K562 (cell line): ENCODE measurements around the gene CHD6. TPM values are rescaled to one million over a fixed set of nuclear protein-coding genes. Genes with fewer than 3 reads are reported as not detected.

Experiments
- ATAC-seq: fragments of 200-7000 bp; cut with Tn5 transposase; 3 replicates; pipeline ENCODE4 v1.9.1; 2020; ENCODE audit warnings: moderate library complexity
- BruUV-seq: library from RNA; stranded (reverse); fragments of 400-500 nt; replicated peaks from 2 replicates; lab custom pipeline; 2021; lab: Mats Ljungman, UMichigan
- CTCF ChIA-PET: fragments of 300-600 bp; formaldehyde crosslinking; extraction: SDS; loops from one replicate; lab custom pipeline; 2021; ENCODE audit warnings: low intra/inter-chr PET ratio; lab: Yijun Ruan, JAX
- POLR2A ChIA-PET: fragments of 300-600, 350-650 bp; sonication (Branson Sonifier 250); formaldehyde crosslinking; extraction: SDS; loops from one replicate; lab custom pipeline; 2021; ENCODE audit warnings: antibody characterized with exemption, inconsistent platforms; lab: Yijun Ruan, JAX
- DNase-seq, 4 experiments: peaks; one replicate each; pipeline versions ENCODE4 v3.0.0 to v3.0.0-alpha.2; 2011 to 2018; ENCODE audit warnings: low spot score in 3 of 4, mixed read lengths in 3 of 4; ENCODE audit errors: extremely low read depth in 1 of 4
- FAIRE-seq: peaks from 2 replicates; lab custom pipeline; 2011; peaks lifted over from hg19 to GRCh38; lab: Jason Lieb, UNC
- H2AFZ ChIP-seq: 2 replicates; pipeline ENCODE4 v1.6.0; 2011; ENCODE audit warnings: low read depth, low read length, control low read depth, inconsistent platforms
- H3K27ac ChIP-seq: fragments of 200-600 bp; 3 replicates; pipeline ENCODE4 v1.8.0; 2011; ENCODE audit warnings: low read depth, mild to moderate bottlenecking, control low read depth, inconsistent platforms, low read length, moderate library complexity, mixed read lengths; ENCODE audit errors: extremely low read depth
- H3K27me3 ChIP-seq, 2 experiments: fragments of 300-600 bp in 1 of 2; 2 replicates in 1 of 2; 3 replicates in 1 of 2; pipeline versions ENCODE4 v1.6.0 to v1.8.0; 2011; ENCODE audit warnings: inconsistent platforms in 2 of 2, low read length in 2 of 2, mild to moderate bottlenecking in 1 of 2, mixed read lengths in 1 of 2, moderate library complexity in 1 of 2; ENCODE audit not compliant: control insufficient read depth in 2 of 2, insufficient read depth in 2 of 2
- H3K36me3 ChIP-seq: fragments of 300-600 bp; 3 replicates; pipeline ENCODE4 v1.8.0; 2011; ENCODE audit warnings: mild to moderate bottlenecking, low read length, inconsistent platforms; ENCODE audit not compliant: control insufficient read depth, insufficient read depth
- H3K4me1 ChIP-seq, 2 experiments: fragments of 200-600 bp in 1 of 2; replicated peaks in 1 of 2; 2 replicates in 1 of 2; 3 replicates in 1 of 2; pipeline versions ENCODE4 v1.5.1 to v1.8.0; 2011; ENCODE audit warnings: inconsistent platforms in 2 of 2, low read length in 2 of 2, mild to moderate bottlenecking in 1 of 2, mixed read lengths in 1 of 2, moderate library complexity in 1 of 2; ENCODE audit not compliant: control insufficient read depth in 2 of 2, insufficient read depth in 2 of 2
- H3K4me2 ChIP-seq: 2 replicates; pipeline ENCODE4 v1.6.1; 2011; ENCODE audit warnings: low read length, control low read depth, inconsistent platforms, mixed read lengths; ENCODE audit not compliant: insufficient read depth
- H3K4me3 ChIP-seq: fragments of 200-600 bp; sonication (generic), shearing (Covaris generic); 2 replicates; pipeline ENCODE4 v1.5.1; 2016; ENCODE audit warnings: control low read depth, inconsistent platforms
- H3K79me2 ChIP-seq: fragments of 200-600 bp; 3 replicates; pipeline ENCODE4 v1.8.0; 2011; ENCODE audit warnings: low read length, inconsistent platforms; ENCODE audit not compliant: control insufficient read depth, insufficient read depth
- H3K9ac ChIP-seq, 2 experiments: 2 replicates each; pipeline versions ENCODE4 v1.6.0 to v1.6.1; 2011; ENCODE audit warnings: low read depth in 2 of 2, low read length in 2 of 2, control low read depth in 1 of 2, inconsistent platforms in 1 of 2, mild to moderate bottlenecking in 1 of 2, mixed read lengths in 1 of 2; ENCODE audit not compliant: insufficient read depth in 1 of 2
- H3K9me1 ChIP-seq: one replicate; pipeline ENCODE4 v1.6.0; 2011; ENCODE audit warnings: inconsistent platforms, mild to moderate bottlenecking, low read length, moderate library complexity; ENCODE audit not compliant: control insufficient read depth, insufficient read depth
- H3K9me3 ChIP-seq: replicated peaks from 2 replicates; pipeline ENCODE4 v1.5.1; 2011; ENCODE audit warnings: low read depth, low read length, inconsistent platforms; ENCODE audit not compliant: control insufficient read depth, insufficient read depth
- H4K20me1 ChIP-seq: replicated peaks from 2 replicates; pipeline ENCODE4 v1.6.1; 2011; ENCODE audit warnings: low read length, inconsistent platforms, mixed read lengths; ENCODE audit not compliant: control insufficient read depth, insufficient read depth
- EGR1 ChIP-seq: fragments of 450-650 bp; conservative IDR thresholded peaks from 2 replicates; pipeline ENCODE4 v1.6.1; 2017; ENCODE audit warnings: mild to moderate bottlenecking
- NCOA2 ChIP-seq, 2 experiments: fragments of 450-650 bp; IDR thresholded peaks; 2 replicates each; pipeline ENCODE4 v1.6.1; 2018; ENCODE audit warnings: mild to moderate bottlenecking in 2 of 2, moderate library complexity in 1 of 2; ENCODE audit not compliant: partially characterized antibody in 2 of 2
- NFIC ChIP-seq: fragments of 450-650 bp; IDR thresholded peaks from 2 replicates; pipeline ENCODE4 v1.6.1; 2017; ENCODE audit warnings: mild to moderate bottlenecking, inconsistent platforms
- NRF1 ChIP-seq, 2 experiments: fragments of 450-650 bp; IDR thresholded peaks in 1 of 2; conservative IDR thresholded peaks in 1 of 2; 2 replicates each; pipeline ENCODE4 v1.6.1; 2014; ENCODE audit warnings: mild to moderate bottlenecking in 2 of 2
- ZNF124 ChIP-seq: sonication (generic); formaldehyde crosslinking; IDR thresholded peaks from 2 replicates; pipeline ENCODE4 v1.8.1; 2022; ENCODE audit warnings: missing genetic modification reagents
- WGBS: fragments of 100-300 bp; shearing (Covaris generic); methylation state at CpG from one replicate; pipeline ENCODE4 v1.1.6; 2016; ENCODE audit warnings: low coverage, mixed read lengths; ENCODE audit not compliant: insufficient coverage; ENCODE audit errors: missing lambda C conversion rate; 5-methylcytosine and 5-hydroxymethylcytosine counted together
- in situ Hi-C: fragments of 300-500 bp; cut with MboI; formaldehyde crosslinking; loops from 4 replicates; pipeline ENCODE4 v1.15.0; 2018; ENCODE audit warnings: inconsistent platforms, mixed read lengths
- intact Hi-C: fragments of 100-400 bp; cut with micrococcal nuclease; formaldehyde crosslinking; loops from 2 replicates; pipeline ENCODE4 v1.14.2; 2022
- polyA plus RNA-seq, 8 experiments: library from polyadenylated mRNA; depleted of rRNA in 4 of 8; stranded (reverse) in 5 of 8; unstranded in 3 of 8; fragments of >200 nt; fragmentation: Nextera tagmentation in 2 of 8; fragmentation: Illumina TruSeq in 1 of 8; extraction: Ambion mirVana in 2 of 8; extraction: Trizol in 1 of 8; gene quantifications; 2 replicates each; pipeline versions ENCODE4 v1.2.1 to v1.2.3, GENCODE V29; 2011 to 2014; ENCODE audit warnings: inconsistent platforms in 1 of 8, missing spikeins in 1 of 8
- total RNA-seq, 7 experiments: library from RNA; depleted of rRNA in 6 of 7; stranded (reverse); fragments of >200 nt in 6 of 7; fragmentation: Illumina TruSeq in 2 of 7; extraction: Trizol in 2 of 7; gene quantifications; 2 replicates each; pipeline versions ENCODE4 v1.2.1 to v1.2.3, GENCODE V29; 2011 to 2021; ENCODE audit warnings: low replicate concordance in 1 of 7
- TF ChIP-seq, protein P1 (sequence below): fragments of 450-650 bp; IDR thresholded peaks from one replicate; pipeline ENCODE4 v1.6.1; 2018; ENCODE audit warnings: mild to moderate bottlenecking, moderate library complexity; ENCODE audit not compliant: partially characterized antibody

CHD6 gene
- total and polyA plus RNA-seq, 9 of the 15 experiments (the other 6 are each of a cell fraction or from before 2014, with no cell fraction given) = 3.9 to 24.2 (median 12.8) TPM

DNA sequence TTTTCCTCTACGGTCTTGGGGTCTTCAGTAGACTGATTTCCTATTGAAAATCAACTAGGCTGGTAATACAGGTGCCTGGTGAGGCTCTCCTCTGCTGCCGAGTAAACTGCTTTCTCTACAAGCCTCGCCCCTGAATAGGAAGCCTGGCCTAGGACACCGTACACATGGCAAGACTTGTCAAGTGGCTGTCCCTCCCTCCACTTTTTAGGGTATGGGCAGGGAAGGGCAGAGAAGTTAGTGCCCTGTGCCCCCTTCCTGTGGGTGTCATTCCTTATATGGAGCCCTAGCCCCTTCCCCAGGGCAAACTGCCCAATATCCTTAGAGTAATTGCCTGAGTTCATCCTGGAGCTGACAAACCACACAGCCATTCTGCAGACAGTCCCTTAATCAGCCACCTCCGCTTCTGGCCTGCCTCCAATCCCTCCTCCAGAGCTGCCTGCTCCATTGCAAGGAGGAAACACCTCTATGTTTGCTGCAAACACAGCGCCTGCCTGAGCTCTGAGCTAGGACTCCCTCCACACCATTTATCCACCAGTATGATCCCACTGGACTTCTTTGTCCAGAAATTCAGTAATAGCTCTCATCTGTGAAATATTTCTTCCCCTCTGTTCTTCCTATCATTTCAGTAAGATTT lies 93.1 kb downstream of the CHD6 start:
- ChIA-PET CTCF (no interaction called here), POLR2A (interaction anchor here (1.0 to 2.8 kb wide), 3 partner anchors 8 to 15 kb away, joined by 3 to 15 read pairs (median 7); no protein-coding TSS in a partner anchor)
- Histone ChIP-seq H3K36me3 (peaks cover 3% of the 10 kb centered on the region; the same call in 2 of the 3 replicates), H3K9ac (peak overlapping the region in 1 of 2 experiments; percentile 69; a peak in 1 of 4 replicates), H4K20me1 (no peaks in the 10 kb centered on the region), H3K27me3 (no peaks in the 10 kb centered on the region), H3K9me1 (no peaks in the 10 kb centered on the region), H3K9me3 (no peaks in the 10 kb centered on the region), H3K79me2 (peaks cover 17% of the 10 kb centered on the region), H3K4me2 (peak overlapping the region; percentile 53), H2AFZ (no peak overlapping the region), H3K4me3 (no peak overlapping the region), H3K4me1 (peaks cover 6 to 20% of the 10 kb centered on the region in 2 experiments), H3K27ac (peak overlapping the region; percentile 44; the same call in 2 of the 3 replicates)
- intact Hi-C loops = no loop called here
- TF ChIP-seq NCOA2 (IDR thresholded peaks at IDR 0.05; ENCODE audit: partially characterized antibody in 2 of 2) (peak in 1 of 2 experiments; percentile 34), NFIC (peak; percentile 86), EGR1 (peak; percentile 71), ZNF124 (CRISPR knock-in tag) (no peak), NRF1 (conservative IDR thresholded peaks at IDR 0.05 in 1 of 2, IDR thresholded peaks at IDR 0.05 in 1 of 2) (0 out of 4 replicates have a peak, but pooled peaks of 1 of the 2 experiments have one; percentile 12)
- TF ChIP-seq, protein P1, sequence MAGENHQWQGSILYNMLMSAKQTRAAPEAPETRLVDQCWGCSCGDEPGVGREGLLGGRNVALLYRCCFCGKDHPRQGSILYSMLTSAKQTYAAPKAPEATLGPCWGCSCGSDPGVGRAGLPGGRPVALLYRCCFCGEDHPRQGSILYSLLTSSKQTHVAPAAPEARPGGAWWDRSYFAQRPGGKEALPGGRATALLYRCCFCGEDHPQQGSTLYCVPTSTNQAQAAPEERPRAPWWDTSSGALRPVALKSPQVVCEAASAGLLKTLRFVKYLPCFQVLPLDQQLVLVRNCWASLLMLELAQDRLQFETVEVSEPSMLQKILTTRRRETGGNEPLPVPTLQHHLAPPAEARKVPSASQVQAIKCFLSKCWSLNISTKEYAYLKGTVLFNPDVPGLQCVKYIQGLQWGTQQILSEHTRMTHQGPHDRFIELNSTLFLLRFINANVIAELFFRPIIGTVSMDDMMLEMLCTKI = no peak
- DNase-seq (peak in 2 of 4 experiments; percentile 47 to 76), FAIRE-seq (peak; percentile 85), ATAC-seq (peak; percentile 92)
- no TSS peak for BruUV-seq
- 46% methylated on average over 6 of the region's 6 CpGs for WGBS
- in situ Hi-C loops = no loop called here
